Neural cell (in vitro differentiated cells): ENCODE results near the gene SEPTIN8. TPM values are rescaled to one million over a fixed set of nuclear protein-coding genes. Genes with fewer than 3 reads are reported as not detected.

Source experiments
- H2AFZ ChIP-seq: fragments of 200-600, 300-800 bp; sonication (generic), shearing (Covaris generic); 2 replicates; pipeline ENCODE4 v1.6.0; 2014; ENCODE audit warnings: low read depth, mild to moderate bottlenecking, antibody characterized with exemption, low read length, moderate library complexity
- H3F3A ChIP-seq: fragments of 200-600 bp; shearing (Covaris generic); 2 replicates; pipeline ENCODE4 v1.6.1; 2016; ENCODE audit warnings: mild to moderate bottlenecking, moderate library complexity, mixed read lengths, antibody characterized with exemption, low read length; ENCODE audit not compliant: insufficient read depth, poor library complexity, severe bottlenecking
- H3K27ac ChIP-seq: fragments of 200-600, 300-800 bp; sonication (generic), shearing (Covaris generic); 2 replicates; pipeline ENCODE4 v1.5.1; 2014; ENCODE audit warnings: mild to moderate bottlenecking, low read length, moderate library complexity
- H3K27me3 ChIP-seq: fragments of 300-800, 200-600 bp; sonication (generic), shearing (Covaris generic); 2 replicates; pipeline ENCODE4 v1.6.0; 2014; ENCODE audit warnings: mild to moderate bottlenecking, low read depth, low read length, moderate library complexity; ENCODE audit not compliant: insufficient read depth
- H3K36me3 ChIP-seq: fragments of 300-800, 200-600 bp; sonication (generic), shearing (Covaris generic); 2 replicates; pipeline ENCODE4 v1.5.1; 2014; ENCODE audit warnings: mild to moderate bottlenecking, antibody characterized with exemption, low read length, moderate library complexity; ENCODE audit not compliant: insufficient read depth
- H3K4me2 ChIP-seq: fragments of 300-800, 200-600 bp; sonication (generic), shearing (Covaris generic); 2 replicates; pipeline ENCODE4 v1.6.0; 2014; ENCODE audit warnings: mild to moderate bottlenecking, low read length
- H3K4me3 ChIP-seq: fragments of 300-800, 200-600 bp; sonication (generic), shearing (Covaris generic); 2 replicates; pipeline ENCODE4 v1.5.1; 2014; ENCODE audit warnings: mild to moderate bottlenecking, low read length, moderate library complexity
- H3K79me2 ChIP-seq: fragments of 200-600 bp; shearing (Covaris generic); replicated peaks from 2 replicates; pipeline ENCODE4 v1.6.0; 2014; ENCODE audit warnings: mild to moderate bottlenecking, low read length, moderate library complexity; ENCODE audit not compliant: insufficient read depth
- H3K9ac ChIP-seq: fragments of 300-800, 200-600 bp; sonication (generic), shearing (Covaris generic); 2 replicates; pipeline ENCODE4 v1.6.1; 2016; ENCODE audit warnings: mild to moderate bottlenecking, low read length, mixed read lengths
- H3K9me2 ChIP-seq: fragments of 200-600 bp; shearing (Covaris generic); 2 replicates; pipeline ENCODE4 v1.6.1; 2016; ENCODE audit warnings: mild to moderate bottlenecking, low read length, mixed read lengths; ENCODE audit not compliant: insufficient read depth
- H3K9me3 ChIP-seq: fragments of 200-600, 300-800 bp; sonication (generic), shearing (Covaris generic); 2 replicates; pipeline ENCODE4 v1.6.1; 2016; ENCODE audit warnings: mild to moderate bottlenecking, mixed run types, low read length, moderate library complexity, mixed read lengths
- H4K20me1 ChIP-seq: fragments of 200-600 bp; shearing (Covaris generic); 2 replicates; pipeline ENCODE4 v1.6.1; 2016; ENCODE audit warnings: mild to moderate bottlenecking, mixed run types; ENCODE audit not compliant: insufficient read depth
- CTCF ChIP-seq: fragments of 450-650 bp; IDR thresholded peaks from 2 replicates; pipeline ENCODE4 v1.5.1; 2014; ENCODE audit warnings: antibody characterized with exemption, mild to moderate bottlenecking, moderate library complexity; ENCODE audit not compliant: poor library complexity, severe bottlenecking
- EP300 ChIP-seq: fragments of 450-650 bp; conservative IDR thresholded peaks from 2 replicates; pipeline ENCODE4 v1.6.1; 2014; ENCODE audit warnings: antibody characterized with exemption, mild to moderate bottlenecking, moderate library complexity; ENCODE audit not compliant: poor library complexity, severe bottlenecking
- EZH2 ChIP-seq: fragments of 200-600, 300-800 bp; shearing (Covaris generic), sonication (generic); IDR thresholded peaks from 2 replicates; pipeline ENCODE4 v1.6.1; 2014; ENCODE audit warnings: antibody characterized with exemption, low read length, borderline replicate concordance, mild to moderate bottlenecking; ENCODE audit not compliant: insufficient read depth, poor library complexity, severe bottlenecking
- MXI1 ChIP-seq: fragments of 450-650 bp; conservative IDR thresholded peaks from 2 replicates; pipeline ENCODE4 v1.6.1; 2014; ENCODE audit warnings: antibody characterized with exemption, mild to moderate bottlenecking; ENCODE audit not compliant: poor library complexity, severe bottlenecking
- POLR2AphosphoS5 ChIP-seq: IDR thresholded peaks from 2 replicates; pipeline ENCODE4 v1.6.1; 2012
- RAD21 ChIP-seq: fragments of 450-650 bp; conservative IDR thresholded peaks from 2 replicates; pipeline ENCODE4 v1.6.1; 2014; ENCODE audit warnings: antibody characterized with exemption, mild to moderate bottlenecking, moderate library complexity
- SMC3 ChIP-seq: fragments of 450-650 bp; conservative IDR thresholded peaks from 2 replicates; pipeline ENCODE4 v1.6.1; 2014; ENCODE audit warnings: antibody characterized with exemption, mild to moderate bottlenecking, moderate library complexity; ENCODE audit not compliant: poor library complexity
- TAF1 ChIP-seq: IDR thresholded peaks from 2 replicates; pipeline ENCODE4 v1.6.1; 2012; ENCODE audit warnings: low read depth
- polyA plus RNA-seq: library from polyadenylated mRNA; depleted of rRNA; stranded (reverse); fragments of >200 nt; gene quantifications from 2 replicates; pipeline ENCODE4 v1.2.3, GENCODE V29; 2014
- TF ChIP-seq, protein P1 (sequence below): IDR thresholded peaks from 2 replicates; pipeline ENCODE4 v1.6.1; 2012; ENCODE audit warnings: borderline replicate concordance

The SEPTIN8 gene
- polyA plus RNA-seq, 1 donor from 2014 or later = 37.7 TPM

GRCh38 chr5:132753135-132753987 is 23.7 kb downstream of the SEPTIN8 start:
- Histone ChIP-seq H3K9ac (no peak overlapping the region), H3K27ac (no peak overlapping the region), H3F3A (no peaks in the 10 kb centered on the region), H3K4me2 (no peak overlapping the region), H3K9me3 (no peaks in the 10 kb centered on the region), H3K4me3 (no peak overlapping the region), H4K20me1 (no peaks in the 10 kb centered on the region), H3K9me2 (no peaks in the 10 kb centered on the region), H3K36me3 (no peaks in the 10 kb centered on the region), H3K79me2 (no peaks in the 10 kb centered on the region), H3K27me3 (peaks cover 9% of the 10 kb centered on the region), H2AFZ (no peak overlapping the region)
- TF ChIP-seq, protein P1, sequence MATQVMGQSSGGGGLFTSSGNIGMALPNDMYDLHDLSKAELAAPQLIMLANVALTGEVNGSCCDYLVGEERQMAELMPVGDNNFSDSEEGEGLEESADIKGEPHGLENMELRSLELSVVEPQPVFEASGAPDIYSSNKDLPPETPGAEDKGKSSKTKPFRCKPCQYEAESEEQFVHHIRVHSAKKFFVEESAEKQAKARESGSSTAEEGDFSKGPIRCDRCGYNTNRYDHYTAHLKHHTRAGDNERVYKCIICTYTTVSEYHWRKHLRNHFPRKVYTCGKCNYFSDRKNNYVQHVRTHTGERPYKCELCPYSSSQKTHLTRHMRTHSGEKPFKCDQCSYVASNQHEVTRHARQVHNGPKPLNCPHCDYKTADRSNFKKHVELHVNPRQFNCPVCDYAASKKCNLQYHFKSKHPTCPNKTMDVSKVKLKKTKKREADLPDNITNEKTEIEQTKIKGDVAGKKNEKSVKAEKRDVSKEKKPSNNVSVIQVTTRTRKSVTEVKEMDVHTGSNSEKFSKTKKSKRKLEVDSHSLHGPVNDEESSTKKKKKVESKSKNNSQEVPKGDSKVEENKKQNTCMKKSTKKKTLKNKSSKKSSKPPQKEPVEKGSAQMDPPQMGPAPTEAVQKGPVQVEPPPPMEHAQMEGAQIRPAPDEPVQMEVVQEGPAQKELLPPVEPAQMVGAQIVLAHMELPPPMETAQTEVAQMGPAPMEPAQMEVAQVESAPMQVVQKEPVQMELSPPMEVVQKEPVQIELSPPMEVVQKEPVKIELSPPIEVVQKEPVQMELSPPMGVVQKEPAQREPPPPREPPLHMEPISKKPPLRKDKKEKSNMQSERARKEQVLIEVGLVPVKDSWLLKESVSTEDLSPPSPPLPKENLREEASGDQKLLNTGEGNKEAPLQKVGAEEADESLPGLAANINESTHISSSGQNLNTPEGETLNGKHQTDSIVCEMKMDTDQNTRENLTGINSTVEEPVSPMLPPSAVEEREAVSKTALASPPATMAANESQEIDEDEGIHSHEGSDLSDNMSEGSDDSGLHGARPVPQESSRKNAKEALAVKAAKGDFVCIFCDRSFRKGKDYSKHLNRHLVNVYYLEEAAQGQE = no peak
- TF ChIP-seq CTCF (no peak), EZH2 (no peak), POLR2AphosphoS5 (no peak), EP300 (no peak), SMC3 (no peak), RAD21 (no peak), MXI1 (no peak), TAF1 (no peak)

DNA sequence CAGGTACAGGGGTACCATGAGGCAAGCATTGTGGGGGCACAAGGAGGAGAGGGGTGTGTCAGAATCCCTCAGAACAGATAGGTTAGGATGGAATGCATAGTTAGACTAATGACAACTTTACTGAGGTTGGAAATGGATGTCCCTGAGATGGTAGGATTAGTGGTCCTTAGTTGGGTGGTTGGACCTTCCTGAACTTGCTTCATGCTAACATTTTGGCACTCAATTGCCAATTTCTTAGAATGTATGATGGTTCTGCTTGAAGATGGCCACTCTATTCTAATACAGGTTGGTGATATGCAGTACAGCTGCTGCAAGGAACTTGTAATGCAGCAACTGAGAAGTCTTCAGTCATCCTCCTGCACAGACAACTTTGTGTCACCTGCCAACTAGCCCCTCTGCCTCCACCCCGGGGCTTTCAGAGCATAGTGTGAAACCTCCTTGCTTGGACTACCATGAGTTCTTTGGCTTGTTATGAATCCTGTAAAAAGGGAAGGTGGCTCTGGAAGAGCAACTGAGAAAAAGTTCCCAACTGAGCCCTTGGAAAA is 24.4 kb downstream of the SEPTIN8 start:
- no peak overlapping the region for H2AFZ ChIP-seq
- H3K79me2 ChIP-seq = no peaks in the 10 kb centered on the region
- no peaks in the 10 kb centered on the region for H3K9me2 ChIP-seq
- no peaks in the 10 kb centered on the region for H3K9me3 ChIP-seq
- H3K4me3 ChIP-seq = no peak overlapping the region
- H3K4me2 ChIP-seq = no peak overlapping the region
- peaks cover 16% of the 10 kb centered on the region for H3K27me3 ChIP-seq
- no peak overlapping the region for H3K27ac ChIP-seq
- no peaks in the 10 kb centered on the region for H3K36me3 ChIP-seq
- H4K20me1 ChIP-seq = no peaks in the 10 kb centered on the region
- H3F3A ChIP-seq = no peaks in the 10 kb centered on the region
- TF ChIP-seq EP300 (no peak), TAF1 (no peak), RAD21 (no peak), EZH2 (no peak), POLR2AphosphoS5 (no peak), SMC3 (no peak), MXI1 (no peak), CTCF (no peak)
- TF ChIP-seq, protein P1 = no peak
- H3K9ac ChIP-seq = no peak overlapping the region
